ENCODE results near the gene VENTX. TPM values are rescaled to one million over a fixed set of nuclear protein-coding genes. Genes with fewer than 3 reads are reported as not detected.

Gene VENTX
- total and polyA plus RNA-seq, 2 donors (not counting 3 experiments of a cell fraction or from before 2014, with no cell fraction given) = not detected

DNA sequence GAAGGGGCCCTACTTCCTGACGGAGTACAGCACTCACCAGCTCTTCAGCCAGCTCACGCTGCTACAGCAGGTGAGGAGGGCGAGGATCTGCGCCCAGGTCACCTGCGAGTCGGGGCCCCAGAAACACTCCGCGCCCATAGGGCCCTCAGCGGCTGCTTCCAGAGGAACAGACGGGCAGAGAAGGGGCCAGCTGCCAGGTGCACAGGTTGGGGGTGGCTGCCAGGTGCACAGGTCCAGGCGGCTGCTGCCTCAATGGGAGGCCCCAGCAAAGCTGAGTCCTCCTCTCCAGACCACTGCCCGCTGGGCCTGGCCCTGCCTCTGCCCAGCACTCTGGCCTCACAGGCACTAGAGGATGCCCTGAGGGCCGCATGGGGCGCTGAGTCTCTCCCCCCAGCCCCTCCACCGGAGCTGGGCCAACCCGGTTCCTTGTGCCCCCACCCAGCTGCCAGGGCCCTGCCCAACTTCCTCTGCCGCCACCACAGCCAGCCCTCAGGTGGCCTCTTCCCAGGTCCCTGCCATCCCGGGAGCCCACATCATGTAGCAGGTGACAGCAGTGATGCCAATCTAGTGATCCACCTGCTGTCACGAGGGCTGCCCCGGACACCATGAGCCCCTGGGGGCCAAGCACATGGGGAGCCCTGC lies 24.7 kb upstream of the VENTX start:
- H3K9me1 ChIP-seq (replicated peaks; ENCODE audit: control insufficient read depth, extremely low read depth, insufficient read depth, low read length) = no peaks in the 10 kb centered on the region
- no peak for FAIRE-seq
- no peaks in the 10 kb centered on the region for H3K27me3 ChIP-seq (ENCODE audit: control insufficient read depth in 2 of 2, insufficient read depth in 2 of 2, low read length in 2 of 2)
- POLR2A ChIA-PET = no interaction called here
- H4K20me1 ChIP-seq (replicated peaks; ENCODE audit: control insufficient read depth, extremely low read depth, insufficient read depth, low read length) = no peaks in the 10 kb centered on the region
- no TSS peak for BruUV-seq (replicated peaks)
- no peak overlapping the region for H3K4me2 ChIP-seq (ENCODE audit: insufficient read depth, low read length)
- DNase-seq (ENCODE audit: low read depth, low spot score) = no peak
- dilution Hi-C loops (cut with MboI; ENCODE audit: extremely low pct_ligation_motif_present, low sequenced_read_pairs) = no loop called here
- TF ChIP-seq POLR2A (IDR thresholded peaks at IDR 0.05; ENCODE audit: low read depth, low read length) (no peak), EZH2 (IDR thresholded peaks at IDR 0.05; ENCODE audit: borderline replicate concordance, low read depth, low read length, severe bottlenecking) (no peak), MYC (IDR thresholded peaks at IDR 0.05; ENCODE audit: low read depth, low read length) (no peak), GATA2 (IDR thresholded peaks at IDR 0.05; ENCODE audit: insufficient read depth, insufficient read length, low read depth, low read length) (no peak), FOS (IDR thresholded peaks at IDR 0.05; ENCODE audit: borderline replicate concordance, insufficient read depth, low read length) (no peak), JUN (IDR thresholded peaks at IDR 0.05; ENCODE audit: borderline replicate concordance, insufficient read depth, insufficient read length, low read depth) (no peak), POLR2AphosphoS5 (IDR thresholded peaks at IDR 0.05; ENCODE audit: insufficient read depth, low read depth, low read length) (no peak)
- TF ChIP-seq, protein P1, sequence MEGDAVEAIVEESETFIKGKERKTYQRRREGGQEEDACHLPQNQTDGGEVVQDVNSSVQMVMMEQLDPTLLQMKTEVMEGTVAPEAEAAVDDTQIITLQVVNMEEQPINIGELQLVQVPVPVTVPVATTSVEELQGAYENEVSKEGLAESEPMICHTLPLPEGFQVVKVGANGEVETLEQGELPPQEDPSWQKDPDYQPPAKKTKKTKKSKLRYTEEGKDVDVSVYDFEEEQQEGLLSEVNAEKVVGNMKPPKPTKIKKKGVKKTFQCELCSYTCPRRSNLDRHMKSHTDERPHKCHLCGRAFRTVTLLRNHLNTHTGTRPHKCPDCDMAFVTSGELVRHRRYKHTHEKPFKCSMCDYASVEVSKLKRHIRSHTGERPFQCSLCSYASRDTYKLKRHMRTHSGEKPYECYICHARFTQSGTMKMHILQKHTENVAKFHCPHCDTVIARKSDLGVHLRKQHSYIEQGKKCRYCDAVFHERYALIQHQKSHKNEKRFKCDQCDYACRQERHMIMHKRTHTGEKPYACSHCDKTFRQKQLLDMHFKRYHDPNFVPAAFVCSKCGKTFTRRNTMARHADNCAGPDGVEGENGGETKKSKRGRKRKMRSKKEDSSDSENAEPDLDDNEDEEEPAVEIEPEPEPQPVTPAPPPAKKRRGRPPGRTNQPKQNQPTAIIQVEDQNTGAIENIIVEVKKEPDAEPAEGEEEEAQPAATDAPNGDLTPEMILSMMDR (IDR thresholded peaks at IDR 0.05; ENCODE audit: extremely low read depth in 1 of 2, insufficient read depth in 1 of 2, low read depth in 1 of 2, low read length in 2 of 2) = no peak
- TF ChIP-seq, protein P2, sequence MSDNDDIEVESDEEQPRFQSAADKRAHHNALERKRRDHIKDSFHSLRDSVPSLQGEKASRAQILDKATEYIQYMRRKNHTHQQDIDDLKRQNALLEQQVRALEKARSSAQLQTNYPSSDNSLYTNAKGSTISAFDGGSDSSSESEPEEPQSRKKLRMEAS (IDR thresholded peaks at IDR 0.05; ENCODE audit: insufficient read depth, insufficient read length) = no peak
- CTCF ChIA-PET = no interaction called here
- no peaks in the 10 kb centered on the region for H3K9me3 ChIP-seq (replicated peaks; ENCODE audit: control insufficient read depth, insufficient read depth, low read length)
- intact Hi-C loops (cut with micrococcal nuclease) = no loop called here
- H3K4me1 ChIP-seq (ENCODE audit: control insufficient read depth, extremely low read depth, insufficient read depth, low read length) = no peaks in the 10 kb centered on the region
- H3K36me3 ChIP-seq (ENCODE audit: control insufficient read depth in 2 of 2, extremely low read depth in 1 of 2, insufficient read depth in 2 of 2, low read length in 2 of 2) = no peaks in the 10 kb centered on the region
- H3K27ac ChIP-seq (ENCODE audit: insufficient read depth, low read depth, low read length) = no peak overlapping the region
- no peak overlapping the region for H2AFZ ChIP-seq (ENCODE audit: low read depth, low read length)
- H3K4me3 ChIP-seq (replicated peaks in 1 of 3; ENCODE audit: insufficient read depth in 1 of 3, low read depth in 1 of 3, low read length in 3 of 3) = no peak overlapping the region
- no peaks in the 10 kb centered on the region for H3K79me2 ChIP-seq (ENCODE audit: control insufficient read depth, insufficient read depth, low read length)
- no peak overlapping the region for H3K9ac ChIP-seq (replicated peaks; ENCODE audit: extremely low read depth, insufficient read depth, low read length)

All from endothelial cell of umbilical vein (primary cell).